ENCODE measurements around the gene EZH1. TPM values are rescaled to one million over a fixed set of nuclear protein-coding genes. Genes with fewer than 3 reads are reported as not detected.
"Not testable (repeated sequence)": the region's sequence is repeated elsewhere in the genome, so short reads cannot be mapped to it uniquely, and the experiment has no call there.

Gene EZH1
- total RNA-seq, 2 experiments from 2014 or later, result 52.6 to 54.0 TPM

DNA sequence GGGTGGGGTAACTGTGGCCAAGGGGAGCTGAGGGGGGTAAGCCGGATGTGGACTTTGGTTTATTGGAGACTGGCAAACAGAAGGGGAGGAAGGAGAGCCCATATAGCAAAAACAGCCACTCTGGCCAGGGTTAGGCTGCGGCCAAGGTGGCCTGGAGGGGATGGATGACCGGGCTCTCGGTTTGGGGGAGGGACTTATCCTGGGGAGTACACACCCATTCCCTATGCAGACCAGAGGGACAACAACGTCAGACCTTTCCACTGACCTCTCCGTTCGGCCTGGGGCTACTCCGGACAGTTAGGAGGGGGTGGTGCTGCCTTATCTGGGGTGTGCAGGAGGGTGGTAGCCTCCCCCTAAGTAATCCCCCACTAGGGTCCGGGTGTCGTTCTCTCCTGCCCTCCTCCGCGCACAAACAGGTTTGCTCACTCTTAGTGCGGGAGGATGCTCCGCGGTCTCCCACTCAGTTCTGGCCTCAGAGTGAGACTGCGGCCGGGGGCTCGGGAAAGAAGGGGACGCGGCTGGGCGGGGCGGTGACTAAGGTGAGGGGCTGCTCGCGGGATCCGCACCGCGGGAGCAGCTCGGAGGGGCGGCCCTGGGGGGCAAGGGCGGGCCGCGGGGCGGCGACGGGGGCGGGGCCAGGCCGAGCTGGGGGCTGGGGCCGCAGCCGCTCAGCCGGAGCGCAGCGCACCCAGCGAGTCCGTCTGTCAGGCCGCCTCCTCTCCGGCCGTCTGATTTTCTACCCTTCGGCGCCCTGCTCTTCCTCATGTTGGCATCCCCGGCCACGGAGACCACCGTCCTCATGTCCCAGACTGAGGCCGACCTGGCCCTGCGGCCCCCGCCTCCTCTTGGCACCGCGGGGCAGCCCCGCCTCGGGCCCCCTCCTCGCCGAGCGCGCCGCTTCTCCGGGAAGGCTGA is 35.4 kb upstream of the EZH1 start, which contains the start of gene WNK4:
Gene WNK4 (plus strand): TSS at position 675 of the 915 bp plus-strand sequence. CDS start 89 bp downstream, at position 764.
- ChIA-PET POLR2A (no interaction called here), CTCF (interaction anchor here (1.0 kb wide), 1 partner anchor 17 kb away, joined by 3 read pairs; no protein-coding TSS in a partner anchor)
- Mint-ChIP-seq H3K27me3 (peaks cover 46% of the 10 kb centered on the region), H3K36me3 (ENCODE audit: low read depth) (peaks cover 32% of the 10 kb centered on the region), H3K4me3 (no peak within 1 kb of the TSS), H3K27ac (no peak within 1 kb of the TSS), H3K4me1 (peaks cover 23% of the 10 kb centered on the region), H3K9me3 (no peaks in the 10 kb centered on the region)
- DNase-seq, result no peak

DNA sequence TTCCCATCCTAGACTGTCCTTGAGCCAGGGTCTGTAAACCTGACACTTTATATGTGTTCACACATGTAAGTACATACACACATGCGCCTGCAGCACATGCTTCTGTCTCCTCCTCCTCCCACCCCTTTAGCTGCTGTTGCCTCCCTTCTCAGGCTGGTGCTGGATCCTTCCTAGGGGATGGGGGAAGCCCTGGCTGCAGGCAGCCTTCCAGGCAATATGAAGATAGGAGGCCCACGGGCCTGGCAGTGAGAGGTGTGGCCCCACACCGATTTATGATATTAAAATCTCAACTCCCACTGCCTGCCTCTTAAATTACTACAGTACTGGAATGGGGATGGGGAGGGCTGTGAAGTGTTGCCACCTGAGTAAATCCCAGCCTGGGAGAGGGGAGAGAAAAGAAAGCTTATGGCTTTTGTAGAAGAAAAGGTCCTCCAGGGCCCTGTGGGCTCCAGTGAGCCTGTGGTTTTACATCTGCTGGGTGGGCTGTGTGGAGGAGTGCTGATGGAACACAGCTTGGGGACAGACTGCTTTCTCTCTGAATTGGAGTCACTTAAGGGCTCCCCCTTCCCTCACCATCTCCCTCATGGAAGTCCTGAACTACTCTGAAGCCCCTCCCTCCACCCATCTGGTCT is 34.6 kb upstream of the EZH1 start:
- Mint-ChIP-seq H3K27ac (no peak overlapping the region), H3K36me3 (ENCODE audit: low read depth) (peaks cover 40% of the 10 kb centered on the region), H3K4me3 (no peak overlapping the region), H3K9me3 (no peaks in the 10 kb centered on the region), H3K4me1 (peaks cover 27% of the 10 kb centered on the region), H3K27me3 (peaks cover 38% of the 10 kb centered on the region)
- no peak for DNase-seq
- POLR2A ChIA-PET, result no interaction called here
- CTCF ChIA-PET, result interaction anchor here (2.2 kb wide), 1 partner anchor 10 kb away, joined by 7 read pairs; no protein-coding TSS in a partner anchor

DNA sequence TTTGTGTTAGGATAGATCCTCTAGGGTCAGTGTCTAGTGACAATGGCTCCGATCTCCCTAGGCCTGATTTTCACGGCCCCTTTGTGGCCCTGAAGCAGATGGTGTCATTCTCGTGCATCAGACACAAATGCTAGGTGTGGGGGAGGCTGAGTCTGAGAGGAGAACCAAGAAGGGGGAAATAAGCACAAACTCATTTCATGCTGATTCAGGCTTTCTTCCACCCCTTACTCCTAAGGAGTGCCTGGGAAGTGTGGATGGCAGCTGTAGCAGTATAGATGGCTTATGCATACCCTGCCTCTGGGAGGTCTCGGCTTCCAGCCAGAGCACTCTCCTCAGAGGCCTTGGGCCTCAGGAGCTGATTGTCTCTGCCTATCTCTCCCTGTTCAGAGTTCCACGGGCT is 33.7 kb upstream of the EZH1 start:
- ChIA-PET POLR2A (no interaction called here), CTCF (interaction anchor here (2.2 kb wide), 1 partner anchor 10 kb away, joined by 7 read pairs; no protein-coding TSS in a partner anchor)
- Mint-ChIP-seq H3K27me3 (peaks cover 31% of the 10 kb centered on the region), H3K9me3 (no peaks in the 10 kb centered on the region), H3K36me3 (ENCODE audit: low read depth) (peaks cover 44% of the 10 kb centered on the region), H3K4me3 (no peak overlapping the region), H3K27ac (no peak overlapping the region), H3K4me1 (peaks cover 32% of the 10 kb centered on the region)
- no peak for DNase-seq

DNA sequence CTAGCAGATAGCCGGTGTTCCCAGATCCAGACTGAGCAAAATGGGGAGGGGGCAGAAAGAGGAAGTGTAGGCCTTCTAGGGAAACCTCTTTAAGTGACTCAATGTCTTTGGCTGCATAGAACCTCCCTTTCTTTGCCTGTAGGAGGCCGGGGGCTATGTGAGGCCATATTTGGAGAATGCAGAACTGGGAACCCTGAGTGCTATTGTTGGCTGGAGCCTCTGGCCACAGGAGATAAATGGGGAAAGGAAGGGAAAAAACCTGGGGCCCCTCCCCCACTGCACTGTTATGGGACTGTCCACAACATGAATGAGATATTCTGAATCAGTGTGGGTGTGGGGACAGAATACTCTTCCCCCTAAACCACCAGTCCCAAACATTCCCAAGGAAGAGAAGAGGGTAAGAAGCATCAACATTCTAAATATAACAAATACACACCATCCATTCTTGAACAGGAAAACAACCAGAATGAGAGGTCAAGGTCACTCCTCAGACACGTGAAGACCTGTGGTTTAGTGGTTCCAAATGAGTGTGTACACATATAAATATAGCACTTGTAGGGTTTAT is 30.8 kb upstream of the EZH1 start:
- CTCF ChIA-PET, result interaction anchor here (1.2 kb wide), 1 partner anchor 22 kb away, joined by 3 read pairs; no protein-coding TSS in a partner anchor
- H3K36me3 Mint-ChIP-seq (ENCODE audit: low read depth), result peaks cover 43% of the 10 kb centered on the region
- H3K27me3 Mint-ChIP-seq, result peaks cover 6% of the 10 kb centered on the region
- no peak for DNase-seq
- H3K4me1 Mint-ChIP-seq, result peaks cover 39% of the 10 kb centered on the region
- H3K27ac Mint-ChIP-seq, result no peak overlapping the region
- H3K9me3 Mint-ChIP-seq, result no peaks in the 10 kb centered on the region
- no peak overlapping the region for H3K4me3 Mint-ChIP-seq
- POLR2A ChIA-PET, result no interaction called here

DNA sequence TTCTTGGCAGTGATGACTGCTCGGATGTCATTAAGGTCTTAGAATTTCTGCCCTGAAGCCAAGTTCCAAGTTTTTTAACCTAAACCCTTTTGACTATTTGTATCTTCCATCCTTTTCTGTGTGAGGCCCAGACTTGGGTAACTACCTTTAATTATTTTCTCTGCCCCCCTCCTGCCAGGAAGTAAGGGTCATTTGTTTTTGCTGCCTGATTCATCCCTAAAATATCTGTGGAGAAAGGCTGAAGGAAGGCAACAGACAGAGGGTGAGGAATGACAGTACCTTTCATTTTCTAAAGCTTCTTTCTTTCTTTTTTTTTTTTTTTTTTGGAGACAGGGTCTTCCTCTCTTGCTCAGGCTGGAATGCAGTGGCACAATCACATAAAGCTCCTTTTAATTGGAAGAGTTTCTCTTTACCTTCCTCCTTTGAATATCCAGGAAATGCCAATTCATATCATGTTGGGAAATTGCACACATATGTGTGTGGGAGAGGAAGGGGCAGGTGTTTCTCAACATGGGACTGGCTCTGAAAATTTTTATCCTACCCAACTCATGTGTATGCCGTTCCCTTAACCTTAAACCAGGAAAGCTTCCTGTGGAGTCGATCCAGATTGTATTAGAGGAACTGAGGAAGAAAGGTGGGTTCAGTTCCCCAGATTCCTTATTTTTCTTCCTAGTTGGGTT is 29.4 kb upstream of the EZH1 start:
- Mint-ChIP-seq H3K36me3 (ENCODE audit: low read depth) (peaks cover 36% of the 10 kb centered on the region), H3K27me3 (no peaks in the 10 kb centered on the region), H3K4me1 (peaks cover 32% of the 10 kb centered on the region), H3K4me3 (peak overlapping the region; percentile 96), H3K9me3 (no peaks in the 10 kb centered on the region), H3K27ac (peak overlapping the region; percentile 96)
- ChIA-PET POLR2A (interaction anchor here (1.0 kb wide), 1 partner anchor 50 kb away, joined by 3 read pairs; the partner anchor contains the start of gene BECN1), CTCF (interaction anchor here (0.6 to 2.4 kb wide), 3 partner anchors 11 to 115 kb away, joined by 3 to 6 read pairs (median 4); partner anchors contain the start of gene BECN1)
- DNase-seq, result no peak

DNA sequence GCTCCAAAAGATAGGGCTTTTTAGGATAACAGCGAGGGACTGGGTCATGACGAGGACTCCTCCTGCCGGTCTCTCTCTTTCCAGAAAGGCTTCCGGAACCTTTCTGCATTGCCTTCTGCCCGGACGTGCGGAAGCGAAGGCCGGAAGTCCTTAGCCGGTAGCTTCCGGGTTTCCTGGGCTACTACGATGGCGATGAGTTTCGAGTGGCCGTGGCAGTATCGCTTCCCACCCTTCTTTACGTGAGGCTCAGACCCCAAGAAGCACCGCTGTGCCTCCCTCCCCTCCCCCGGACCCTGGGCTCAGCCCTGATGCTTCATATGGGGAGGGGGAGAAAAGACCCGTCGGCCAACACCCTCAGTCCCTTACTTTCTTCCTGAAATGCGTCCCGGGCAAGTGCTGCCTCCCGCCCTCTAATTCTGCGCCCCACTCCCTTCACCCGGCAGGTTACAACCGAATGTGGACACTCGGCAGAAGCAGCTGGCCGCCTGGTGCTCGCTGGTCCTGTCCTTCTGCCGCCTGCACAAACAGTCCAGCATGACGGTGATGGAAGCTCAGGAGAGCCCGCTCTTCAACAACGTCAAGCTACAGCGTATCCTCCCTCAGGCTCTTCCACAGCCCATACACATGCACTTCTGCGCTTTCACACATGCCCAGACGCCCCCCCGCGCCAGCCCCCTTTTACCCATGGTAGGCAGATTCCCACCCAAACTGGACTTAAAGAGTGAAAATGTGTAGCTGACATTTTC is 28.6 kb upstream of the EZH1 start, which contains the start of gene VPS25:
Gene VPS25 (plus strand): TSS at position 160 of the 746 bp plus-strand sequence. CDS start 27 bp downstream, at position 187.
- ChIA-PET CTCF (interaction anchor here (0.6 to 2.4 kb wide), 8 partner anchors 10 to 195 kb away, joined by 3 to 7 read pairs (median 4); partner anchors contain the start of gene BECN1), POLR2A (interaction anchor here (1.0 kb wide), 1 partner anchor 51 kb away, joined by 3 read pairs; the partner anchor contains the start of gene BECN1)
- peak within 1 kb of the TSS; percentile 96 for H3K27ac Mint-ChIP-seq
- H3K9me3 Mint-ChIP-seq, result no peaks in the 10 kb centered on the region
- H3K27me3 Mint-ChIP-seq, result no peaks in the 10 kb centered on the region
- H3K4me1 Mint-ChIP-seq, result peaks cover 32% of the 10 kb centered on the region
- peak; percentile 77 for DNase-seq
- H3K36me3 Mint-ChIP-seq (ENCODE audit: low read depth), result peaks cover 33% of the 10 kb centered on the region
- H3K4me3 Mint-ChIP-seq, result peak within 1 kb of the TSS; percentile 96

DNA sequence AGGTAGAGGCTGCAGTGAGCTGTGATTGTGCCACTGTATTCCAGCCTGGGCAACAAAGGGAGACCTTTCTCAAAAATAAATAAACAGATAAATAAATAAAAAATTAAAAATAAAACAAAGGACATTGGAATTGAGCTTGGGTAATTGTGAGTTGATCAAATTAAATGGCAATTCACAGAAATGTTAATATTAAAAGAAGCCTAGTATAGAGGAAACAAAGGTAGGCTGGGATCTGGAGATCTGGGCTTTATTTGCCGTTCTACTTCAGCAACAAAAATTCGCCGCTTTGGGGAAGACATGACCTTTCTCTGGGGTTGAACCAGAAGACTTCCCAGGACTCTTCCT is 28.1 kb upstream of the EZH1 start:
- peaks cover under 1% of the 10 kb centered on the region for H3K27me3 Mint-ChIP-seq
- ChIA-PET POLR2A (no interaction called here), CTCF (interaction anchor here (0.9 to 2.4 kb wide), 8 partner anchors 9 to 195 kb away, joined by 3 to 7 read pairs (median 4); partner anchors contain the start of gene BECN1)
- DNase-seq, result no peak
- peaks cover 32% of the 10 kb centered on the region for H3K4me1 Mint-ChIP-seq
- peaks cover 28% of the 10 kb centered on the region for H3K36me3 Mint-ChIP-seq (ENCODE audit: low read depth)
- peak overlapping the region; percentile 96 for H3K4me3 Mint-ChIP-seq
- no peaks in the 10 kb centered on the region for H3K9me3 Mint-ChIP-seq
- H3K27ac Mint-ChIP-seq, result peak overlapping the region; percentile 96

DNA sequence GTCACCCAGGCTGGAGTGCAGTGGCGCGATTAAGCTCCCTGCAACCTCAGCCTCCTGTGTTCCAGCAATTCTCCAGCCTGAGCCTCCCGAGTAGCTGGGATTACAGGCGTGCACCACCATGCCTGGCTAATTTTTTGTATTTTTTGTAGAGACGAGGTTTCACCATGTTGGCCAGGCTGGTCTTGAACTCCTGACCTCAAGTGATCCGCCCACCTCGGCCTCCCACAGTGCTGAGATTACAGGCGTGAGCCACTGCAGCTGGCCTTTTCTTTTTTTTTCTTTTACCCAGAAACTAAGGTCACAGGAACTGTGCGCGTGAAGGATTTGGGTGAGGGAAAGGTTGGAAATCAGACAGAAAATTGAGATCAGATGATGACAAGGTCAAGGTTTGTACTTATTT is 25.1 kb upstream of the EZH1 start:
- H3K9me3 Mint-ChIP-seq, H3K27ac Mint-ChIP-seq, DNase-seq, H3K4me3 Mint-ChIP-seq, POLR2A ChIA-PET: not testable (repeated sequence)
- CTCF ChIA-PET, result interaction anchor here (0.6 kb wide), 1 partner anchor 407 kb away, joined by 4 read pairs; no protein-coding TSS in a partner anchor
- Mint-ChIP-seq H3K27me3 (peaks cover 12% of the 10 kb centered on the region), H3K36me3 (ENCODE audit: low read depth) (peaks cover 10% of the 10 kb centered on the region), H3K4me1 (peaks cover 26% of the 10 kb centered on the region)

DNA sequence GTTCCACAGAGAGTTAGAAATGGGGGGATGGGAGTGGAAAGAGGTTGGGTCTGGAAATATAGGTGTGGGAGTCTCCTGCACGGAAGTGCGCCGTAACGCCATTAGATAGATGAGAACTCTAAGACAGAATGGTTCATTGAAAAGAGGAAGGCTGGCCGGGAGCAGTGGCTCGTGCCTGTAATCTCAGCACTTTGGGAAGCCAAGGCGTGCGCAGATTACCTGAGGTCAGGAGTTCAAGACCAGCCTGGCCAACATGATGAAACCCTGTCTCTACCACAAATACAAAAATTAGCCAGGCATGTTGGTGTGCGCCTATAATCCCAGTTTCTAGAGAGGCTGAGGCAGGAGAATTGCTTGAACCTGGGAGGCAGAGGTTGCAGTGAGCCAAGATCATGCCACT is 23.2 kb upstream of the EZH1 start:
- H3K4me3 Mint-ChIP-seq; POLR2A ChIA-PET; DNase-seq; H3K9me3 Mint-ChIP-seq; H3K27ac Mint-ChIP-seq; CTCF ChIA-PET; H3K36me3 Mint-ChIP-seq (ENCODE audit: low read depth): not testable (repeated sequence)
- Mint-ChIP-seq H3K4me1 (peaks cover 10% of the 10 kb centered on the region), H3K27me3 (peaks cover 22% of the 10 kb centered on the region)

DNA sequence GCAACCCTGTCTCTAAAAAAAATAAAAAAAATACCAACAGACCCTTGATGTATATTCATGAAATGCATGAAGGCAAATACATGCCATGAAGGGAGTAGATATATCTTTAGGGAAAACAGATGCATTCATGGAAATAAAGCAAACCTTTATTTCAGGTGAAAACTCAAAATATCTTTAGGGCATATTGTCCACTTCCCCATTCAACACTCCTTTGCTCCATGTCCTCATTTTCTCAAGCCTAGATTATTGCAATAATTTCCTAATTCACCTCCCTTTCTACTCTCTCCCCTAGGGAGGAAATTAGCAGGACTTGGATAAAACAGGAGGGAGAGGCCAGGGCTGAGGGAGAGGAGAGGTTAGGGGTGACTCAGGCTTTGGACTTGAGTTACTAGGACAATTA is 22.7 kb upstream of the EZH1 start:
- Mint-ChIP-seq H3K27me3 (peaks cover 27% of the 10 kb centered on the region), H3K9me3 (no peaks in the 10 kb centered on the region), H3K27ac (no peak overlapping the region), H3K36me3 (ENCODE audit: low read depth) (no peaks in the 10 kb centered on the region), H3K4me1 (peaks cover 7% of the 10 kb centered on the region), H3K4me3 (no peak overlapping the region)
- CTCF ChIA-PET, result no interaction called here
- POLR2A ChIA-PET, result no interaction called here
- DNase-seq, result no peak

DNA sequence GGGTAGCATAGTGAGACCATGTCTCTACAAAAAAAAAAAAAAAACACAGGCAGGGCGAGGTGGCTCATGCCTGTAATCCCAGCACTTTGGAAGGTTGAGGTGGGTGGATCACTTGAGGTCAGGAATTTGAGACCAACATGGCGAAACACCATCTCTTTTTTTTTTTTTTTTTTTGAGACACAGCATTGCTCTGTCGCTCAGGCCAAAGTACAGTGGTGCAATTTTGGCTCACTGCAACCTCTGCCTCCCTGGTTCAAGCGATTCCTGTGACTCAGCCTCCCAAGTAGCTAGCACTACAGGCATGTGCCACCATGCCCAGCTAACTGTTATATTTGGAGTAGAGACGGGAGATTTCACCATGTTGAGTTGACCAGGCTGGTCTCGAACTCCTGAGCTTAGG is 21.3 kb upstream of the EZH1 start:
- no peak for DNase-seq
- Mint-ChIP-seq H3K9me3 (no peaks in the 10 kb centered on the region), H3K36me3 (ENCODE audit: low read depth) (no peaks in the 10 kb centered on the region), H3K4me1 (peaks cover 2% of the 10 kb centered on the region), H3K27me3 (peaks cover 39% of the 10 kb centered on the region), H3K27ac (no peak overlapping the region), H3K4me3 (no peak overlapping the region)
- ChIA-PET CTCF (interaction anchor here (0.6 to 1.0 kb wide), 3 partner anchors 40 to 219 kb away, joined by 3 to 4 read pairs (median 4); no protein-coding TSS in a partner anchor), POLR2A (no interaction called here)

Measured in activated CD4-positive, alpha-beta T cell treated with anti-CD3 and anti-CD28 coated beads, Interleukin-2, amount 10 ng/mL, durations not matched to agents 7 days and 5 days (primary cell).